ENCODE data around the gene KCNE5.
"Not testable (repeated sequence)": the region's sequence is repeated elsewhere in the genome, so short reads cannot be mapped to it uniquely, and the experiment has no call there.

Gene KCNE5

GRCh38 chrX:109614951-109615350 lies 10.0 kb downstream of the KCNE5 start:
- DNase-seq, result no peak

- DNase-seq, result no peak
These were observed 23.5 kb downstream of the KCNE5 start for GRCh38 chrX:109601486-109601885.

- DNase-seq, result peak in 23 of 51 donors; percentile 0 to 23 (median 3)
These were observed 24.7 kb downstream of the KCNE5 start for GRCh38 chrX:109600237-109600651.

- DNase-seq, result no peak
These were observed 29.0 kb downstream of the KCNE5 start for GRCh38 chrX:109596015-109596414.

DNA sequence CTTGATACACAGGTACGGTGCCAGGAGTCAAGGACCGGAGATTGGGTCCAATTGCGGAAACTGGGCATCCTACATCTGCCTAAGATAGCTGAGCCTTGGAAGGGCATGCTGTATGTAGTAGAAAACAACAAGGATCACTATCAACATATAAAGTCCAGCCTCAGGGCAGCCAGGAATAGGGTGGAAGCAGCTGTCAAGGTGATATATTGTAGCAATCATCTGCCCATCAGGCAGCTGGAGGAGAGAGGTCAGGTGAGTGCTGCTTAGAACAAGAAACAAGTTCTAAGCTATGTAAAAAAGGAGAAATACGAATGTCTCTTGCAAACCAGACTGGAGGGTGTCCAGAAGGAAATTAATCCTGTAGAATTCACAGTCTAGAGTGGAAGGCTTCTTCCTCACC lies 34.8 kb downstream of the KCNE5 start:
- DNase-seq, result no peak

DNA sequence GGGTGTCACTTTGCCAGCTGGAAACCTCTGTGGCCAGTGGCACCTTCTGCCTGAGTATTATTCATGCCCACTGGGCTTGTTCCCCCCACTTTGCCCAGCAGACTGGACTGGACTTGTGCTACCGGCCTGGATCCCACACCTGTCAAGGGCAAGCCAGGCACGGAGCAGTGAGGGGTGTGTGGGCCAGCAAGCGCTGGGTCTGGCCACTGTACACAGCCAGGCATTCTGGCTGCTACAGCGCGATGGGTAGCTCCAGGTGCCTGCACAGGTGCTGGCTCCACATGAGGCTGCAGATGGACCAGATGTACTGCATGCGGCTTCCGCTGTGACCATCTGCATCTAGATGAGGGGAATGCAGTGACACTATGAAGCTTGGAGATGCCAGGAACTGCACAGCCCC lies 39.5 kb downstream of the KCNE5 start:
- no peak for DNase-seq

- DNase-seq, result no peak
These were observed 46.1 kb downstream of the KCNE5 start for GRCh38 chrX:109578916-109579315.

GRCh38 chrX:109577055-109577454 lies 47.9 kb downstream of the KCNE5 start:
- DNase-seq, result no peak

DNA sequence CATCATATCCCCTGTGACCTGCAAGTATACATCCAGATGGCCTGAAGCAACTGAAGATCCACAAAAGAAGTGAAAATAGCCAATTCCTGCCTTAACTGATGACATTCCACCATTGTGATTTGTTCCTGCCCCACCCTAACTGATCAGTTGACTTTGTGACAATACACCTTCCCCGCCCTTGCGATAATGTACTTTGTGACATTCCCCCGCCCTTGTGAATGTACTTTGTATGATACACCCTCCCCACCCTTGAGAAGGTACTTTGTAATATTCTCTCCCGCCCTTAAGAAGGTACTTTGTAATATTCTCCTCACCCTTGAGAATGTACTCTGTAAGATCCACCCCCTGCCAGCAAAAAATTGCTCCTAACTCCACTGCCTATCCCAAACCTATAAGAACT lies 48.9 kb downstream of the KCNE5 start:
- DNase-seq, result not testable (repeated sequence)
